ENCODE data around the gene SRXN1. TPM values are rescaled to one million over a fixed set of nuclear protein-coding genes. Genes with fewer than 3 reads are reported as not detected.

The SRXN1 gene
- total and polyA plus RNA-seq, 9 of the 15 experiments (the other 6 are each of a cell fraction or from before 2014, with no cell fraction given) = 6.8 to 36.4 (median 21.6) TPM

- Histone ChIP-seq H3K4me1 (replicated peaks in 1 of 2; ENCODE audit: control insufficient read depth in 2 of 2, insufficient read depth in 2 of 2, low read length in 2 of 2) (peaks cover 17% of the 10 kb centered on the region in 2 experiments; a peak in 4 of 5 replicates), H4K20me1 (replicated peaks; ENCODE audit: control insufficient read depth, insufficient read depth, low read length) (no peaks in the 10 kb centered on the region), H3K9ac (ENCODE audit: insufficient read depth in 1 of 2, low read depth in 2 of 2, low read length in 2 of 2) (peak overlapping the region in 1 of 2 experiments; percentile 33; a peak in 1 of 4 replicates), H3K27ac (ENCODE audit: extremely low read depth, low read depth, low read length) (no peak overlapping the region), H2AFZ (ENCODE audit: low read depth, low read length) (no peak overlapping the region), H3K79me2 (ENCODE audit: control insufficient read depth, insufficient read depth, low read length) (no peaks in the 10 kb centered on the region), H3K9me1 (ENCODE audit: control insufficient read depth, insufficient read depth, low read length) (no peaks in the 10 kb centered on the region), H3K9me3 (replicated peaks; ENCODE audit: control insufficient read depth, insufficient read depth, low read depth, low read length) (no peaks in the 10 kb centered on the region), H3K4me3 (no peak overlapping the region), H3K36me3 (ENCODE audit: control insufficient read depth, insufficient read depth, low read length) (no peaks in the 10 kb centered on the region), H3K4me2 (ENCODE audit: insufficient read depth, low read length) (no peak overlapping the region), H3K27me3 (ENCODE audit: control insufficient read depth in 2 of 2, insufficient read depth in 2 of 2, low read length in 2 of 2) (no peaks in the 10 kb centered on the region)
- no TSS peak for BruUV-seq (replicated peaks)
- in situ Hi-C loops (cut with MboI) = no loop called here
- intact Hi-C loops (cut with micrococcal nuclease) = no loop called here
- TF ChIP-seq ZNF766 (CRISPR knock-in tag; conservative IDR thresholded peaks at IDR 0.05) = no peak
- peak; percentile 24; the same call in 1 of the 2 replicates for TF ChIP-seq EGR1 (conservative IDR thresholded peaks at IDR 0.05)
- no peak for TF ChIP-seq ZKSCAN3 (CRISPR knock-in tag; IDR thresholded peaks at IDR 0.05)
- no peak for TF ChIP-seq HBP1 (CRISPR knock-in tag; IDR thresholded peaks at IDR 0.05)
- CTCF ChIA-PET (ENCODE audit: low intra/inter-chr PET ratio) = no interaction called here
- WGBS (ENCODE audit: insufficient coverage, low coverage, missing lambda C conversion rate) = 72% methylated on average over 11 of the region's 16 CpGs
- ATAC-seq = no peak
- POLR2A ChIA-PET = interaction anchor here (0.5 kb wide), 1 partner anchor 181 kb away, joined by 3 read pairs; no protein-coding TSS in a partner anchor
- DNase-seq (ENCODE audit: extremely low read depth in 1 of 4, low spot score in 3 of 4) = no peak
- no peak for FAIRE-seq
Observed at GRCh38 chr20:662277-663192, 9.5 kb upstream of the SRXN1 start.

Data from K562 (cell line).